ENCODE measurements around the gene RPS6KC1. TPM values are rescaled to one million over a fixed set of nuclear protein-coding genes. Genes with fewer than 3 reads are reported as not detected.

RPS6KC1 gene
- total RNA-seq, 1 experiment from 2014 or later, result 16.9 TPM

- no peak overlapping the region for H3K9ac ChIP-seq (ENCODE audit: extremely low read depth, insufficient read length, low read length)
- no peaks in the 10 kb centered on the region for H3K27me3 Mint-ChIP-seq (ENCODE audit: low read depth)
- no peak overlapping the region for H3K4me3 Mint-ChIP-seq
- no peaks in the 10 kb centered on the region for H3K23me2 ChIP-seq (ENCODE audit: insufficient read length, low read depth, low read length, poor library complexity, severe bottlenecking)
- H3K14ac ChIP-seq (ENCODE audit: insufficient read depth, low read length), result no peak overlapping the region
- H3K56ac ChIP-seq (ENCODE audit: insufficient read length, low read depth, low read length), result no peak overlapping the region
- no peaks in the 10 kb centered on the region for H4K20me1 ChIP-seq (ENCODE audit: control insufficient read depth, insufficient read depth, insufficient read length)
- H4K5ac ChIP-seq (ENCODE audit: insufficient read length, low read depth, low read length), result no peak overlapping the region
- H3K27ac Mint-ChIP-seq, result peak overlapping the region in 1 of 3 experiments; percentile 7; a peak in 1 of 7 replicates
- H2BK15ac ChIP-seq (ENCODE audit: low read depth, low read length), result no peak overlapping the region
- no peak overlapping the region for H2BK5ac ChIP-seq (ENCODE audit: insufficient read length, low read length)
- H3K4me1 Mint-ChIP-seq, result peaks cover 4 to 15% of the 10 kb centered on the region in 2 experiments
- H4K91ac ChIP-seq (ENCODE audit: insufficient read length, low read depth, low read length), result no peak overlapping the region
- 100% methylated on average over 1 of the region's 3 CpGs for WGBS (ENCODE audit: extremely low coverage, insufficient read length, low lambda C conversion rate)
- TF ChIP-seq CTCF (conservative IDR thresholded peaks at IDR 0.05), result no peak
- H3K27me3 ChIP-seq (ENCODE audit: insufficient read depth, low read length), result no peaks in the 10 kb centered on the region
- no peak overlapping the region for H3T11ph ChIP-seq (ENCODE audit: low read length)
- H2BK120ac ChIP-seq (ENCODE audit: low read depth, low read length, poor library complexity, severe bottlenecking), result no peak overlapping the region
- H3K79me2 ChIP-seq (ENCODE audit: insufficient read depth, low read length), result no peaks in the 10 kb centered on the region
- H2BK12ac ChIP-seq (ENCODE audit: insufficient read length, low read depth, low read length), result no peak overlapping the region
- H2AFZ ChIP-seq (ENCODE audit: low read length), result no peak overlapping the region
- no peak overlapping the region for H4K8ac ChIP-seq (replicated peaks; ENCODE audit: insufficient read length, low read depth, low read length)
- H3K4ac ChIP-seq (ENCODE audit: low read depth, low read length), result no peak overlapping the region
- no peaks in the 10 kb centered on the region for H3K9me3 ChIP-seq (ENCODE audit: control insufficient read depth, low read depth, low read length)
- H3K27ac ChIP-seq (ENCODE audit: insufficient read length, low read depth, low read length), result no peak overlapping the region
- H3K4me2 ChIP-seq (ENCODE audit: insufficient read depth, insufficient read length, low read length), result no peak overlapping the region
- H2AK5ac ChIP-seq (ENCODE audit: insufficient read length, low read length), result no peak overlapping the region
- H3K23ac ChIP-seq (ENCODE audit: insufficient read length, low read depth, low read length), result no peak overlapping the region
- peaks cover 0 to 2% (median 0%) of the 10 kb centered on the region in 3 experiments; a peak in 3 of 7 replicates for H3K36me3 Mint-ChIP-seq (ENCODE audit: insufficient read depth in 1 of 3, low read depth in 3 of 3)
- H3K18ac ChIP-seq (ENCODE audit: insufficient read length, low read depth, low read length), result no peak overlapping the region
- no peak for DNase-seq
- no peaks in the 10 kb centered on the region for H3K79me1 ChIP-seq (ENCODE audit: insufficient read depth, low read depth, low read length, poor library complexity, severe bottlenecking)
- no peaks in the 10 kb centered on the region for H3K4me1 ChIP-seq (ENCODE audit: insufficient read depth, low read length)
- H2BK20ac ChIP-seq (ENCODE audit: low read depth, low read length, poor library complexity, severe bottlenecking), result no peak overlapping the region
- H3K9me3 Mint-ChIP-seq, result no peaks in the 10 kb centered on the region
Observed at GRCh38 chr1:213176341-213176740, 125.3 kb downstream of the RPS6KC1 start.

Data from H9 (cell line).